Endothelial cell of umbilical vein (primary cell): Measurements from ENCODE around the gene CYP19A1. TPM values are rescaled to one million over a fixed set of nuclear protein-coding genes. Genes with fewer than 3 reads are reported as not detected.

ENCODE experiments used
- BruUV-seq: library from RNA; stranded (reverse); fragments of 400-500 nt; replicated peaks from 2 replicates; lab custom pipeline; 2021; lab: Mats Ljungman, UMichigan
- CTCF ChIA-PET: fragments of 300-600, 350-600 bp; sonication (Branson Sonifier 250); formaldehyde crosslinking; loops from one replicate; lab custom pipeline; 2021; ENCODE audit warnings: antibody characterized with exemption, inconsistent platforms; lab: Charles Lee
- POLR2A ChIA-PET: fragments of 300-600, 350-600 bp; sonication (Branson Sonifier 250); formaldehyde crosslinking; loops from one replicate; lab custom pipeline; 2021; ENCODE audit warnings: antibody characterized with exemption, inconsistent platforms; lab: Charles Lee
- DNase-seq: peaks from one replicate; pipeline ENCODE4 v3.0.0-alpha.2; 2011; ENCODE audit warnings: low read depth, low spot score
- FAIRE-seq: peaks from 2 replicates; lab custom pipeline; 2011; peaks lifted over from hg19 to GRCh38; lab: Jason Lieb, UNC
- H2AFZ ChIP-seq: 2 replicates; pipeline ENCODE4 v1.6.0; 2012; ENCODE audit warnings: low read depth, low read length, control low read depth, inconsistent platforms
- H3K27ac ChIP-seq: 2 replicates; pipeline ENCODE4 v1.5.1; 2011; ENCODE audit warnings: low read depth, mild to moderate bottlenecking, control low read depth, low read length, moderate library complexity; ENCODE audit not compliant: insufficient read depth
- H3K27me3 ChIP-seq, 2 experiments: 2 replicates each; pipeline versions ENCODE4 v1.6.0 to v1.6.1; 2011; ENCODE audit warnings: low read length in 2 of 2, mixed read lengths in 1 of 2; ENCODE audit not compliant: control insufficient read depth in 2 of 2, insufficient read depth in 2 of 2
- H3K36me3 ChIP-seq, 2 experiments: 2 replicates in 1 of 2; 3 replicates in 1 of 2; pipeline ENCODE4 v1.5.1; 2011; ENCODE audit warnings: low read length in 2 of 2, mild to moderate bottlenecking in 1 of 2, moderate library complexity in 1 of 2; ENCODE audit not compliant: control insufficient read depth in 2 of 2, insufficient read depth in 2 of 2; ENCODE audit errors: extremely low read depth in 1 of 2
- H3K4me1 ChIP-seq: 3 replicates; pipeline ENCODE4 v1.5.1; 2011; ENCODE audit warnings: mild to moderate bottlenecking, low read length; ENCODE audit not compliant: control insufficient read depth, insufficient read depth; ENCODE audit errors: extremely low read depth
- H3K4me2 ChIP-seq: 2 replicates; pipeline ENCODE4 v1.6.1; 2011; ENCODE audit warnings: low read length, control low read depth, mixed read lengths; ENCODE audit not compliant: insufficient read depth
- H3K4me3 ChIP-seq, 3 experiments: fragments of 200-600 bp in 1 of 3; sonication (generic), shearing (Covaris generic) in 1 of 3; replicated peaks in 1 of 3; 2 replicates each; pipeline ENCODE4 v1.5.1; 2011 to 2016; ENCODE audit warnings: control low read depth in 3 of 3, low read length in 3 of 3, mild to moderate bottlenecking in 2 of 3, inconsistent platforms in 1 of 3, low read depth in 1 of 3, moderate library complexity in 1 of 3; ENCODE audit not compliant: insufficient read depth in 1 of 3
- H3K79me2 ChIP-seq: 2 replicates; pipeline ENCODE4 v1.6.0; 2012; ENCODE audit warnings: low read length, inconsistent platforms; ENCODE audit not compliant: control insufficient read depth, insufficient read depth
- H3K9ac ChIP-seq: replicated peaks from 2 replicates; pipeline ENCODE3; 2011; ENCODE audit warnings: low read length, control low read depth; ENCODE audit not compliant: insufficient read depth; ENCODE audit errors: extremely low read depth
- H3K9me1 ChIP-seq: replicated peaks from 3 replicates; pipeline ENCODE4 v1.6.0; 2011; ENCODE audit warnings: mild to moderate bottlenecking, low read length; ENCODE audit not compliant: control insufficient read depth, insufficient read depth; ENCODE audit errors: extremely low read depth
- H3K9me3 ChIP-seq: replicated peaks from 2 replicates; pipeline ENCODE4 v1.5.1; 2012; ENCODE audit warnings: low read length, inconsistent platforms; ENCODE audit not compliant: control insufficient read depth, insufficient read depth
- H4K20me1 ChIP-seq: replicated peaks from 2 replicates; pipeline ENCODE3; 2011; ENCODE audit warnings: mild to moderate bottlenecking, low read length; ENCODE audit not compliant: control insufficient read depth, insufficient read depth; ENCODE audit errors: extremely low read depth
- EZH2 ChIP-seq: IDR thresholded peaks from 2 replicates; pipeline ENCODE4 v1.6.1; 2012; ENCODE audit warnings: borderline replicate concordance, low read depth, mild to moderate bottlenecking, moderate library complexity, low read length, inconsistent platforms; ENCODE audit not compliant: severe bottlenecking
- FOS ChIP-seq: IDR thresholded peaks from 2 replicates; pipeline ENCODE4 v1.6.1; 2011; ENCODE audit warnings: mild to moderate bottlenecking, low read length, moderate library complexity, borderline replicate concordance; ENCODE audit not compliant: insufficient read depth
- GATA2 ChIP-seq: IDR thresholded peaks from 2 replicates; pipeline ENCODE4 v1.7.0; 2011; ENCODE audit warnings: low read depth, mild to moderate bottlenecking, moderate library complexity, mixed read lengths, low read length; ENCODE audit not compliant: insufficient read length, insufficient read depth
- JUN ChIP-seq: IDR thresholded peaks from 2 replicates; pipeline ENCODE4 v1.6.1; 2011; ENCODE audit warnings: borderline replicate concordance, low read depth; ENCODE audit not compliant: insufficient read length, insufficient read depth
- MYC ChIP-seq: IDR thresholded peaks from one replicate; pipeline ENCODE4 v1.6.1; 2011; ENCODE audit warnings: mild to moderate bottlenecking, low read depth, low read length
- POLR2A ChIP-seq: IDR thresholded peaks from 2 replicates; pipeline ENCODE4 v1.6.1; 2012; ENCODE audit warnings: low read depth, mild to moderate bottlenecking, control low read depth, low read length
- POLR2AphosphoS5 ChIP-seq: IDR thresholded peaks from 2 replicates; pipeline ENCODE4 v1.6.1; 2012; ENCODE audit warnings: low read depth, mild to moderate bottlenecking, control low read depth, low read length, moderate library complexity; ENCODE audit not compliant: insufficient read depth
- dilution Hi-C: fragments of 300-500 bp; cut with MboI; formaldehyde crosslinking; loops from one replicate; pipeline ENCODE4 v1.15.0; 2019; ENCODE audit warnings: low sequenced_read_pairs; ENCODE audit not compliant: extremely low pct_ligation_motif_present
- intact Hi-C: fragments of 100-400 bp; cut with micrococcal nuclease; formaldehyde crosslinking; loops from one replicate; pipeline ENCODE4 v1.10.0; 2022
- polyA plus RNA-seq, 4 experiments: library from polyadenylated mRNA; depleted of rRNA in 3 of 4; stranded (reverse) in 3 of 4; unstranded in 1 of 4; fragments of >200 nt; gene quantifications; 2 replicates each; pipeline versions ENCODE4 v1.2.1 to v1.2.3, GENCODE V29; 2011 to 2012; ENCODE audit warnings: missing spikeins in 1 of 4
- total RNA-seq: library from RNA; stranded (reverse); gene quantifications from 2 replicates; pipeline ENCODE4 v1.2.3, GENCODE V29; 2021
- TF ChIP-seq, protein P1 (sequence below), 2 donors: IDR thresholded peaks; 1 replicate in 1 of 2; 2 replicates in 1 of 2; pipeline ENCODE4 v1.5.1; 2011; ENCODE audit warnings: low read length in 2 of 2, mild to moderate bottlenecking in 2 of 2, moderate library complexity in 2 of 2, control low read depth in 1 of 2, inconsistent platforms in 1 of 2, low read depth in 1 of 2; ENCODE audit not compliant: insufficient read depth in 1 of 2; ENCODE audit errors: extremely low read depth in 1 of 2
- TF ChIP-seq, protein P2 (sequence below): IDR thresholded peaks from 2 replicates; pipeline ENCODE4 v1.6.1; 2011; ENCODE audit not compliant: insufficient read depth, insufficient read length

Gene CYP19A1
- total and polyA plus RNA-seq, 2 donors (not counting 3 experiments of a cell fraction or from before 2014, with no cell fraction given): not detected

DNA sequence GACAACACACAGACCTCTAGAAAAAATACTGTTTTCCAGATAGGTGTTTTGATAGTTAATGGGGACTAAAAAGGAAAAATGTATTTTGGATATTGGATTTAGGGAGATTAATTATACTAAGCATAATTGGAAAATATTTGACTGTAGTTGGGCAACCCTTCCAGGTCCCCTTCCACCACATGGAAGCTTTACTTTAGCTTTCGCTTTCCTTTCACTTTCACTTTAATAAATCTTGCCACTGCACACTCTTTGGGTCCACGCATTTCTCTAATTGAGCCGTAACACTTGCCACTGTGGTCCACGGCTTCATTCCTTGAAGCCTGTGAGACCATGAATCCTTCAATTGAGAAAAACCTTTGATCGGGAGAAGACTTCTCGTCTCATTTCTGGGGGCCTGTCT lies 18.6 kb upstream of the CYP19A1 start:
- intact Hi-C loops: no loop called here
- no TSS peak for BruUV-seq

More for the DNA sequence above, 18.6 kb upstream of the CYP19A1 start:
- Histone ChIP-seq H4K20me1 (no peaks in the 10 kb centered on the region), H3K9me3 (no peaks in the 10 kb centered on the region), H3K4me1 (no peaks in the 10 kb centered on the region), H3K27ac (no peak overlapping the region), H3K9ac (no peak overlapping the region), H3K79me2 (no peaks in the 10 kb centered on the region), H3K4me2 (no peak overlapping the region), H3K4me3 (no peak overlapping the region), H3K36me3 (no peaks in the 10 kb centered on the region), H2AFZ (no peak overlapping the region), H3K9me1 (no peaks in the 10 kb centered on the region), H3K27me3 (peaks cover 53 to 54% of the 10 kb centered on the region in 2 experiments)
- DNase-seq: no peak
- ChIA-PET POLR2A (no interaction called here), CTCF (no interaction called here)
- FAIRE-seq: no peak
- no peak for TF ChIP-seq JUN
- TF ChIP-seq FOS: no peak
- TF ChIP-seq POLR2A: no peak
- TF ChIP-seq GATA2: no peak
- TF ChIP-seq, protein P1, sequence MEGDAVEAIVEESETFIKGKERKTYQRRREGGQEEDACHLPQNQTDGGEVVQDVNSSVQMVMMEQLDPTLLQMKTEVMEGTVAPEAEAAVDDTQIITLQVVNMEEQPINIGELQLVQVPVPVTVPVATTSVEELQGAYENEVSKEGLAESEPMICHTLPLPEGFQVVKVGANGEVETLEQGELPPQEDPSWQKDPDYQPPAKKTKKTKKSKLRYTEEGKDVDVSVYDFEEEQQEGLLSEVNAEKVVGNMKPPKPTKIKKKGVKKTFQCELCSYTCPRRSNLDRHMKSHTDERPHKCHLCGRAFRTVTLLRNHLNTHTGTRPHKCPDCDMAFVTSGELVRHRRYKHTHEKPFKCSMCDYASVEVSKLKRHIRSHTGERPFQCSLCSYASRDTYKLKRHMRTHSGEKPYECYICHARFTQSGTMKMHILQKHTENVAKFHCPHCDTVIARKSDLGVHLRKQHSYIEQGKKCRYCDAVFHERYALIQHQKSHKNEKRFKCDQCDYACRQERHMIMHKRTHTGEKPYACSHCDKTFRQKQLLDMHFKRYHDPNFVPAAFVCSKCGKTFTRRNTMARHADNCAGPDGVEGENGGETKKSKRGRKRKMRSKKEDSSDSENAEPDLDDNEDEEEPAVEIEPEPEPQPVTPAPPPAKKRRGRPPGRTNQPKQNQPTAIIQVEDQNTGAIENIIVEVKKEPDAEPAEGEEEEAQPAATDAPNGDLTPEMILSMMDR (IDR thresholded peaks at IDR 0.05; ENCODE audit: extremely low read depth in 1 of 2, insufficient read depth in 1 of 2, low read depth in 1 of 2, low read length in 2 of 2): no peak
- TF ChIP-seq, protein P2, sequence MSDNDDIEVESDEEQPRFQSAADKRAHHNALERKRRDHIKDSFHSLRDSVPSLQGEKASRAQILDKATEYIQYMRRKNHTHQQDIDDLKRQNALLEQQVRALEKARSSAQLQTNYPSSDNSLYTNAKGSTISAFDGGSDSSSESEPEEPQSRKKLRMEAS: no peak
- TF ChIP-seq MYC: no peak
- no peak for TF ChIP-seq EZH2
- TF ChIP-seq POLR2AphosphoS5: no peak
- dilution Hi-C loops: no loop called here
